ENCODE data around the gene ST6GALNAC6. TPM values are rescaled to one million over a fixed set of nuclear protein-coding genes. Genes with fewer than 3 reads are reported as not detected.

The ST6GALNAC6 gene
- total RNA-seq, 1 experiment from 2014 or later, result 24.5 TPM

GRCh38 chr9:127923046-127923445, 23.6 kb upstream of the ST6GALNAC6 start:
- Histone ChIP-seq H3K27me3 (ENCODE audit: insufficient read depth, low read length) (no peaks in the 10 kb centered on the region), H3K4me1 (ENCODE audit: control insufficient read depth in 1 of 2, insufficient read depth in 2 of 2, low read length in 2 of 2) (peaks cover 43 to 82% of the 10 kb centered on the region in 2 experiments), H3K9ac (ENCODE audit: low read length) (peak overlapping the region; percentile 43; the same call in 1 of the 2 replicates), H3K36me3 (ENCODE audit: control insufficient read depth in 1 of 2, insufficient read depth in 2 of 2, low read length in 2 of 2) (no peaks in the 10 kb centered on the region), H2AFZ (ENCODE audit: low read depth, low read length, poor library complexity, severe bottlenecking) (no peak overlapping the region), H3K27ac (ENCODE audit: low read depth, low read length) (no peak overlapping the region), H3K79me2 (ENCODE audit: insufficient read depth, low read length) (no peaks in the 10 kb centered on the region), H3K9me2 (ENCODE audit: insufficient read depth) (no peaks in the 10 kb centered on the region), H4K20me1 (ENCODE audit: insufficient read depth) (no peaks in the 10 kb centered on the region), H3K4me2 (ENCODE audit: low read length) (0 out of 2 replicates have a peak overlapping the region, but pooled peaks have one; percentile 66), H3K9me3 (ENCODE audit: control insufficient read depth in 1 of 2, insufficient read depth in 1 of 2, low read depth in 1 of 2, low read length in 2 of 2) (no peaks in the 10 kb centered on the region), H3K4me3 (replicated peaks in 1 of 2; ENCODE audit: low read depth in 1 of 2, low read length in 2 of 2) (no peak overlapping the region)
- DNase-seq (ENCODE audit: low read depth, low spot score), result no peak
- ChIA-PET CTCF (interaction anchor here (0.7 to 3.0 kb wide), 5 partner anchors 9 to 195 kb away, joined by 3 to 12 read pairs (median 5); partner anchors contain the start of gene TOR2A), RAD21 (ENCODE audit: low non-redundant PET in 1 of 2, low total read pairs in 2 of 2, uncharacterized antibody in 2 of 2, unreplicated experiment in 2 of 2) (no interaction called here), POLR2A (interaction anchor here (0.7 kb wide), 1 partner anchor 152 kb away, joined by 3 read pairs; no protein-coding TSS in a partner anchor)
- no peak for ATAC-seq
- BruUV-seq (replicated peaks), result no TSS peak
- TF ChIP-seq CBX3 (IDR thresholded peaks at IDR 0.05; ENCODE audit: low read depth) (no peak), ZNF274 (IDR thresholded peaks at IDR 0.05; ENCODE audit: low read depth, low read length) (no peak), ZFX (IDR thresholded peaks at IDR 0.05) (no peak), POLR2A (IDR thresholded peaks at IDR 0.05; ENCODE audit: borderline replicate concordance, extremely low read depth, insufficient read depth, insufficient read length) (no peak), TCF7L2 (IDR thresholded peaks at IDR 0.05; ENCODE audit: borderline replicate concordance, extremely low read depth, insufficient read depth, insufficient read length) (no peak), POLR2AphosphoS5 (IDR thresholded peaks at IDR 0.05; ENCODE audit: low read depth, low read length) (no peak), SRF (IDR thresholded peaks at IDR 0.05; ENCODE audit: low read depth) (no peak), FOSL1 (IDR thresholded peaks at IDR 0.05; ENCODE audit: low read depth) (no peak), YY1 (IDR thresholded peaks at IDR 0.05; ENCODE audit: extremely low read depth, insufficient replicate concordance, low read depth, low read length) (no peak), MAX (IDR thresholded peaks at IDR 0.05) (no peak), RAD21 (IDR thresholded peaks at IDR 0.05; ENCODE audit: low read depth) (no peak), JUND (IDR thresholded peaks at IDR 0.05) (no peak), ZBTB33 (IDR thresholded peaks at IDR 0.05; ENCODE audit: extremely low read depth, insufficient replicate concordance, low read length) (no peak), EZH2 (IDR thresholded peaks at IDR 0.05) (no peak), ATF3 (IDR thresholded peaks at IDR 0.05) (no peak), CTCF (IDR thresholded peaks at IDR 0.05 in 2 of 3, conservative IDR thresholded peaks at IDR 0.05 in 1 of 3; ENCODE audit: borderline replicate concordance in 1 of 3, insufficient read depth in 1 of 3, low read depth in 2 of 3, low read length in 2 of 3) (no peak), EZH2phosphoT487 (IDR thresholded peaks at IDR 0.05; ENCODE audit: borderline replicate concordance) (no peak)
- intact Hi-C loops (cut with micrococcal nuclease), result no loop called here
